Endodermal cell (in vitro differentiated cells): ENCODE results near the gene ADGRG6. TPM values are rescaled to one million over a fixed set of nuclear protein-coding genes. Genes with fewer than 3 reads are reported as not detected.

Experiments
- DNase-seq: peaks from one replicate; pipeline ENCODE4 v3.0.0-alpha.2; 2017
- H3K27ac ChIP-seq: 2 replicates; pipeline ENCODE4 v1.5.1; 2013; ENCODE audit warnings: mild to moderate bottlenecking, low read depth, low read length, moderate library complexity
- H3K27me3 ChIP-seq: 2 replicates; pipeline ENCODE4 v1.6.1; 2013; ENCODE audit warnings: mild to moderate bottlenecking, low read length, moderate library complexity; ENCODE audit not compliant: insufficient read depth, control insufficient read depth, poor library complexity, severe bottlenecking
- H3K36me3 ChIP-seq: 2 replicates; pipeline ENCODE4 v1.7.0; 2013; ENCODE audit warnings: mild to moderate bottlenecking, low read length, moderate library complexity; ENCODE audit not compliant: control insufficient read depth, insufficient read depth
- H3K4me1 ChIP-seq: one replicate; pipeline ENCODE4 v1.7.0; 2013; ENCODE audit warnings: low read length; ENCODE audit not compliant: control insufficient read depth, insufficient read depth
- H3K4me3 ChIP-seq: 2 replicates; pipeline ENCODE4 v1.5.1; 2013; ENCODE audit warnings: mild to moderate bottlenecking, low read length, moderate library complexity
- H3K9ac ChIP-seq: 2 replicates; pipeline ENCODE4 v1.6.1; 2013; ENCODE audit warnings: mild to moderate bottlenecking, low read length, moderate library complexity; ENCODE audit not compliant: poor library complexity, severe bottlenecking; ENCODE audit errors: extremely low read depth
- H3K9me3 ChIP-seq: 2 replicates; pipeline ENCODE4 v1.6.1; 2013; ENCODE audit warnings: mild to moderate bottlenecking, low read length, moderate library complexity; ENCODE audit not compliant: control insufficient read depth
- H3K27ac Mint-ChIP-seq: 2 replicates; pipeline ENCODE4 v1.8.0; 2020; ENCODE audit warnings: mixed read lengths
- H3K27me3 Mint-ChIP-seq: 2 replicates; pipeline ENCODE4 v1.8.0; 2021; ENCODE audit warnings: mild to moderate bottlenecking, mixed read lengths; ENCODE audit not compliant: insufficient read depth
- H3K36me3 Mint-ChIP-seq: 2 replicates; pipeline ENCODE4 v1.8.0; 2020; ENCODE audit warnings: low read depth, mixed read lengths
- H3K4me1 Mint-ChIP-seq: 2 replicates; pipeline ENCODE4 v1.8.0; 2020; ENCODE audit warnings: mixed read lengths
- H3K4me3 Mint-ChIP-seq: 2 replicates; pipeline ENCODE4 v1.8.0; 2020; ENCODE audit warnings: mild to moderate bottlenecking, moderate library complexity, mixed read lengths
- H3K9me3 Mint-ChIP-seq: 2 replicates; pipeline ENCODE4 v1.8.0; 2020; ENCODE audit warnings: mild to moderate bottlenecking, mixed read lengths
- WGBS, 2 experiments: methylation state at CpG; one replicate each; pipeline versions ENCODE4 v1.1.5 to v1.1.7; 2013; ENCODE audit warnings: missing lambda C conversion rate in 2 of 2, mixed read lengths in 1 of 2; ENCODE audit not compliant: insufficient coverage in 1 of 2, insufficient read length in 1 of 2; 5-methylcytosine and 5-hydroxymethylcytosine counted together
- total RNA-seq, 2 donors: library from RNA; stranded (reverse); fragmentation: NEBNext Ultra II Directional in 1 of 2; extraction: Animal tissue kit (Norgen Biotek cat#: 25700) in 1 of 2; gene quantifications; 2 replicates in 1 of 2; 3 replicates in 1 of 2; pipeline ENCODE4 v1.2.1, GENCODE V29; 2021
- TF ChIP-seq, protein P1 (sequence below): fragments of 200-600 bp; sonication (generic); conservative IDR thresholded peaks from 2 replicates; pipeline ENCODE4 v1.5.0; 2021; ENCODE audit warnings: antibody characterized with exemption, mild to moderate bottlenecking

ADGRG6 gene
- total RNA-seq, 2 donors from 2014 or later: 20.4 to 26.8 TPM

DNA sequence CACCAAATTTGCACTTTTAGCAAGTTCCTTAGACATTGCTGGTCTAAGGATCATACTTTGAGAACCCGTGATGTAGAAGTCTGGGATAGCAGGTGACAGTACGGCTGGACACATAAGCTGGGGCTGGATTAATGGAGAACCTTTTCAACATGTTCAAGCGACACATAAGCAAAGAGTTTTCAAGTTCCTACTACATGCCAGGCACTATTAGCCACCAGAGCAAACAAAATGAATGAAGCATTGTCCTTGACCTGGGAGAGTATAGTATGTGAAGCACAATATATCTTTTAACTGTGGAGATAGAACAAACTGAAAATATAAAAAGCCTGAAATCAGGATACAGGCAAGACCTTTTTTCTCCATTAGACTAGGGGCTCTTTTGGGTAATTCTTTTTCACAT lies 102.9 kb downstream of the ADGRG6 start:
- WGBS, 2 experiments: 87 to 100% methylated on average over 2 to 3 of the region's 3 CpGs

DNA sequence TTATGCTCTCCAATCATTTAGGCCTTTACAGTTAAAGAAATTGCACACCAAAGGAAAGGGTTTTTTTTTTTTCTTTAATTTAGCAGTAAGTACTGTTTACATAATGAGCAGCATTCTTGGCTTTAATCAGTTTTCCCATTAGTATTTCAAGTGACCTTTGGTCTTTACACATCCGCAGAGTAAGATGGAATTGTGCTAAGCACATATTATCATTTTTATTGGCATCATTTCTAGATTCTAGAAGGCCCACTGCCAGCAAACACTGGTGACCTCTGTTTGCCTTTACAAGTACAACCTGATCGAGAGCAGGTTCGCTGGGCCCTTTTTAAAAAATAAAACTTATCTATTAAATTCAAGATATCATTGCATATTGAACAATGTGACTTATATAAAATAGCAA lies 104.3 kb downstream of the ADGRG6 start:
- H3K27me3 Mint-ChIP-seq: no peaks in the 10 kb centered on the region
- TF ChIP-seq, protein P1, sequence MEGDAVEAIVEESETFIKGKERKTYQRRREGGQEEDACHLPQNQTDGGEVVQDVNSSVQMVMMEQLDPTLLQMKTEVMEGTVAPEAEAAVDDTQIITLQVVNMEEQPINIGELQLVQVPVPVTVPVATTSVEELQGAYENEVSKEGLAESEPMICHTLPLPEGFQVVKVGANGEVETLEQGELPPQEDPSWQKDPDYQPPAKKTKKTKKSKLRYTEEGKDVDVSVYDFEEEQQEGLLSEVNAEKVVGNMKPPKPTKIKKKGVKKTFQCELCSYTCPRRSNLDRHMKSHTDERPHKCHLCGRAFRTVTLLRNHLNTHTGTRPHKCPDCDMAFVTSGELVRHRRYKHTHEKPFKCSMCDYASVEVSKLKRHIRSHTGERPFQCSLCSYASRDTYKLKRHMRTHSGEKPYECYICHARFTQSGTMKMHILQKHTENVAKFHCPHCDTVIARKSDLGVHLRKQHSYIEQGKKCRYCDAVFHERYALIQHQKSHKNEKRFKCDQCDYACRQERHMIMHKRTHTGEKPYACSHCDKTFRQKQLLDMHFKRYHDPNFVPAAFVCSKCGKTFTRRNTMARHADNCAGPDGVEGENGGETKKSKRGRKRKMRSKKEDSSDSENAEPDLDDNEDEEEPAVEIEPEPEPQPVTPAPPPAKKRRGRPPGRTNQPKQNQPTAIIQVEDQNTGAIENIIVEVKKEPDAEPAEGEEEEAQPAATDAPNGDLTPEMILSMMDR: no peak

More for the DNA sequence above, 102.9 kb downstream of the ADGRG6 start:
- Mint-ChIP-seq H3K27ac (no peak overlapping the region), H3K9me3 (no peaks in the 10 kb centered on the region), H3K4me3 (no peak overlapping the region), H3K27me3 (no peaks in the 10 kb centered on the region), H3K36me3 (no peaks in the 10 kb centered on the region), H3K4me1 (peaks cover 7% of the 10 kb centered on the region)
- no peak for DNase-seq
- H3K4me1 ChIP-seq: no peaks in the 10 kb centered on the region
- no peak overlapping the region for H3K9ac ChIP-seq
- no peak overlapping the region for H3K27ac ChIP-seq
- H3K4me3 ChIP-seq: no peak overlapping the region
- H3K36me3 ChIP-seq: no peaks in the 10 kb centered on the region
- TF ChIP-seq, protein P1: no peak
- H3K9me3 ChIP-seq: no peaks in the 10 kb centered on the region
- H3K27me3 ChIP-seq: no peaks in the 10 kb centered on the region

DNA sequence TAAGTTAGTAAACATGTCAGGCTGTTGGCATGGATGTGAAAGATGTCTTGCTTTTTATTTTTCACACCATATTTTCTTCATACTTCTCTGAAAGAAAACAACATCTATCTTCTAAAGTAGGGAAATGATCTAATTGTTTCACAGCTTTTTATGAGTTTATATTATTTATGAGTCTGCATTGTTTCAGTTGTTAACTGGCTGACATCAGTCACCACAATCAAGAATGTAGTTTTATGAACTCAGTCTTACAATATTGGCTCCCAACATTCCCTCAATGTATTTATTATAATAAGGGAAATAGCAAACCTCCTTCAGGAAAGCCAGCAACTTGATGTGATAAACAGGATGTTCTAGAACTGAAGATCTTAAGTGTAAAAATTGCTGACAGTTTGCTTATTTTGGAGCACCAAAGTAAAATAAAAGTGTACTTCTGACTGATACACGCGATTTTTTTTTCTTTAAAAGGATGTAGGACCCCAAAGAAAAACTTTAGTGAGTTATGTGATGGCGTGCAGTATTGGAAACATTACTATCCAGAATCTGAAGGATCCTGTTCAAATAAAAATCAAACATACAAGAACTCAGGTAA lies 106.0 kb downstream of the ADGRG6 start:
- Histone ChIP-seq H3K27ac (no peak overlapping the region), H3K4me1 (no peaks in the 10 kb centered on the region), H3K36me3 (no peaks in the 10 kb centered on the region), H3K9ac (no peak overlapping the region), H3K27me3 (no peaks in the 10 kb centered on the region), H3K9me3 (no peaks in the 10 kb centered on the region), H3K4me3 (no peak overlapping the region)
- Mint-ChIP-seq H3K4me1 (peaks cover 4% of the 10 kb centered on the region), H3K27me3 (no peaks in the 10 kb centered on the region), H3K4me3 (no peak overlapping the region), H3K27ac (no peak overlapping the region), H3K36me3 (no peaks in the 10 kb centered on the region), H3K9me3 (no peaks in the 10 kb centered on the region)
- TF ChIP-seq, protein P1: no peak
- DNase-seq: no peak
- WGBS, 2 experiments: 93% methylated on average over 3 of the region's 3 CpGs; no CpG with 5 or more reads in 1 of the 2 experiments

More for the DNA sequence above, 104.3 kb downstream of the ADGRG6 start:
- no peaks in the 10 kb centered on the region for H3K9me3 ChIP-seq
- no peaks in the 10 kb centered on the region for H3K36me3 ChIP-seq
- no peak for DNase-seq
- no peak overlapping the region for H3K27ac ChIP-seq
- 91 to 100% methylated on average over 1 to 3 of the region's 3 CpGs for WGBS, 2 experiments
- H3K4me1 ChIP-seq: no peaks in the 10 kb centered on the region
- Mint-ChIP-seq H3K9me3 (no peaks in the 10 kb centered on the region), H3K27ac (no peak overlapping the region), H3K4me3 (no peak overlapping the region), H3K4me1 (peaks cover 4% of the 10 kb centered on the region), H3K36me3 (no peaks in the 10 kb centered on the region)
- no peak overlapping the region for H3K4me3 ChIP-seq
- H3K27me3 ChIP-seq: no peaks in the 10 kb centered on the region
- no peak overlapping the region for H3K9ac ChIP-seq
